Measurements from ENCODE around the gene SIN3A. TPM values are rescaled to one million over a fixed set of nuclear protein-coding genes. Genes with fewer than 3 reads are reported as not detected.
A peak's percentile ranks its signal among the peaks of the same experiment; 100 is the strongest.

SIN3A gene
- total RNA-seq, 1 experiment from 2014 or later: 91.8 TPM

DNA sequence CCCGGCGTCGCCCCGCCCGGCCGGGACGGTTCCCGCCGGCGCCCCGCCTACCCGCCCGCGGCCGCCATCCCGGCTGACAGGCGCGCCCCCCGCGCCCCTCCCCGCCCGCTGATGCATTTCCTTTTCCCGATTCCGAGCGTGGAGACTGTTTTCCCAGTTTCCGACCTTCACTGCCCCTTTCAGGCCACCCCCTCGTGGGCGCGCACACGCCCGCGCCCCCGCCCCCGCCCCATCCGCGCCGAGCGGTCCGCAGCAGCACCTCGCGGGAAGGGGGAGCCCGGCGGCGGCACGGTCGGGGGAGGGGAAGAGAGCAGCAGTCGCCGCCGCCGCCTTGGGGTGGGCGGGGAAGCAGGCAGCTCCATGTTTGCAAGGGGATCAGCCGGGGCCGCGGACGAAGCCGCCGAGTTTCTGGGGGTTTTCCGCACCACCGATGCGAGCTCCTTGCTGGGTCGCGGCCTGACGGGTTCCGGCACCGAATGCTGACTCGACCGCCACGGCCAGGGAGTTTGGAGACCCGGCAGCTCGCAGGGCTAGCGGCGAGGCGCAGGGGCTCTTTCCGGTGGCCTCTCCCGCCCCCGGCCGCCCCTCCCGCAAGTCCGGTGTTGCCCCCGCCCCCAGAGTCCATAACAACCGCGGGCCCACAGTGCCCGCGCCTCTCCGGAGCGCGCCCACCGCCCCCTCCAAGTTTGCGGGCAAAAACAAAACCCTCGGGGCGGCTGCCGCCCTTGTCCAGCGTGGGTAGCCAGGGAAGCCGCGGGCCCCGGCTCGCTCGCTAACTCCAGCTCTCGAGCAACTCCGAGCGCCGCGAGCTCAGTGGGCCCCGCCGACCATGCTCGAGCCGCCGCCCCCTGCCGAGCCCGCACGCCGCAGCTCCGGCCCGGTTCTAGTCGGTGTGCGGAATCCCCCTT lies 3.2 kb upstream of the SIN3A start:
- Histone ChIP-seq H3K9me3 (ENCODE audit: insufficient read depth, low read depth) (no peaks in the 10 kb centered on the region), H3K4me1 (replicated peaks; ENCODE audit: insufficient read depth) (peaks cover 13% of the 10 kb centered on the region), H2AFZ (peak overlapping the region; percentile 91), H3K79me2 (ENCODE audit: low read depth) (peaks cover 18% of the 10 kb centered on the region), H4K20me1 (ENCODE audit: insufficient read depth) (peaks cover 9% of the 10 kb centered on the region), H3F3A (ENCODE audit: insufficient read depth, low read depth) (peaks cover 44% of the 10 kb centered on the region), H3K9me2 (ENCODE audit: insufficient read depth) (no peaks in the 10 kb centered on the region), H3K27ac (peak overlapping the region; percentile 45), H3K4me2 (peak overlapping the region; percentile 95), H3K36me3 (ENCODE audit: low read depth) (no peaks in the 10 kb centered on the region), H3K27me3 (ENCODE audit: insufficient read depth, low read depth) (no peaks in the 10 kb centered on the region), H3K4me3 (peak overlapping the region; percentile 82)
- POLR2A ChIA-PET (ENCODE audit: unreplicated experiment): interaction anchor here (0.6 to 1.4 kb wide), 9 partner anchors 38 to 388 kb away, joined by 3 to 13 read pairs (median 6); partner anchors contain the start of genes IMP3, MAN2C1 and SNUPN
- BruUV-seq (replicated peaks): no TSS peak
- CTCF ChIA-PET: interaction anchor here (0.6 to 1.2 kb wide), 2 partner anchors 87 to 181 kb away, joined by 3 to 6 read pairs; partner anchors contain the start of gene MAN2C1
- intact Hi-C loops (cut with micrococcal nuclease; ENCODE audit: unreplicated experiment): loop anchor here (2.0 to 5.0 kb wide), 3 partner anchors 87 to 213 kb away; partner anchors contain the start of genes IMP3 and MAN2C1
- TF ChIP-seq EZH2 (IDR thresholded peaks at IDR 0.05; ENCODE audit: low read depth): no peak
- TF ChIP-seq, protein P1, sequence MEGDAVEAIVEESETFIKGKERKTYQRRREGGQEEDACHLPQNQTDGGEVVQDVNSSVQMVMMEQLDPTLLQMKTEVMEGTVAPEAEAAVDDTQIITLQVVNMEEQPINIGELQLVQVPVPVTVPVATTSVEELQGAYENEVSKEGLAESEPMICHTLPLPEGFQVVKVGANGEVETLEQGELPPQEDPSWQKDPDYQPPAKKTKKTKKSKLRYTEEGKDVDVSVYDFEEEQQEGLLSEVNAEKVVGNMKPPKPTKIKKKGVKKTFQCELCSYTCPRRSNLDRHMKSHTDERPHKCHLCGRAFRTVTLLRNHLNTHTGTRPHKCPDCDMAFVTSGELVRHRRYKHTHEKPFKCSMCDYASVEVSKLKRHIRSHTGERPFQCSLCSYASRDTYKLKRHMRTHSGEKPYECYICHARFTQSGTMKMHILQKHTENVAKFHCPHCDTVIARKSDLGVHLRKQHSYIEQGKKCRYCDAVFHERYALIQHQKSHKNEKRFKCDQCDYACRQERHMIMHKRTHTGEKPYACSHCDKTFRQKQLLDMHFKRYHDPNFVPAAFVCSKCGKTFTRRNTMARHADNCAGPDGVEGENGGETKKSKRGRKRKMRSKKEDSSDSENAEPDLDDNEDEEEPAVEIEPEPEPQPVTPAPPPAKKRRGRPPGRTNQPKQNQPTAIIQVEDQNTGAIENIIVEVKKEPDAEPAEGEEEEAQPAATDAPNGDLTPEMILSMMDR (conservative IDR thresholded peaks at IDR 0.05): no peak
- DNase-seq: no peak

DNA sequence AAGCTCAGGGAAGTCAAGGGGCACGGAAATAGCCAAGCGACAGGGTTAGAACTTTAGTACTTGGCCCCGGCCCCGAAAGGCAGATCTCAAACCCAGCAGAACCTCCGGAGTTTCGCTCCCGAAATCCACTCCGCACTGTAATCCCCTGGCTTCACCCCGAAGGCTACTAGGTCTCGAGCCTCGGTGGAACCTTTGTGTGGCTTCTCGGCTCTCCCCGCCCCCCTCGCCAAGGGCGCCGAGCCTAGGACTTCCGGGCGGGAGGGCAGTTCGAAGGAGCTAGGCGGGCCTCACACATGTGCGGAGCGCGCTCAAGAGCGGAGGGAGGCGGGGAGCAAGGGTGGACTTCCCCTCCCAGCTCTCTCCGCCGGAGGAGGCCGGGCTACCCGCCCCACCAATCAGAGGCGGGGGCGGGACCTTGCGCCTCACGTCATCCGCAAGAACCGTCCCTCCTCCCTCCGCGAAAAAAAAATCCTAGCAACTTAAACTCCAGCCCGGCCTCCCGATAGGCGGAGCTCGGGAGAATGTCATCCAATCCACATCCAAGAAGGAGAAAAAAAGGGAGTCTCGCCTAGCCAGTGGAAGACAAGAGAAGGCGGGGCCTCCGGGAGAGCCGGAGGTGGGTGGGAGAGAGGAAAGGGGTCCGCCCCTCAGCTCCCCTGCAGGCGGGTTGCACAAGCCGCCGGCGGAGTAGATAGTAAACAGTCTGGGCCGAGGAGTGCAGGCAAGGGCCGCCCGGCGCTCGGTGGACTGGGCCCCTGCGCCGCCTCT lies 2.4 kb upstream of the SIN3A start:
- BruUV-seq (replicated peaks): no TSS peak

More for the DNA sequence above, 2.4 kb upstream of the SIN3A start:
- no peaks in the 10 kb centered on the region for H3K36me3 ChIP-seq (ENCODE audit: low read depth)
- intact Hi-C loops (cut with micrococcal nuclease; ENCODE audit: unreplicated experiment): loop anchor here (2.0 to 5.0 kb wide), 3 partner anchors 87 to 213 kb away; partner anchors contain the start of genes IMP3 and MAN2C1
- H4K20me1 ChIP-seq (ENCODE audit: insufficient read depth): peaks cover 17% of the 10 kb centered on the region
- H3K79me2 ChIP-seq (ENCODE audit: low read depth): peaks cover 26% of the 10 kb centered on the region
- peak overlapping the region; percentile 95 for H3K4me2 ChIP-seq
- no peak for TF ChIP-seq EZH2 (IDR thresholded peaks at IDR 0.05; ENCODE audit: low read depth)
- TF ChIP-seq, protein P1 (conservative IDR thresholded peaks at IDR 0.05): no peak
- no peaks in the 10 kb centered on the region for H3K9me2 ChIP-seq (ENCODE audit: insufficient read depth)
- H3F3A ChIP-seq (ENCODE audit: insufficient read depth, low read depth): peaks cover 53% of the 10 kb centered on the region
- CTCF ChIA-PET: interaction anchor here (0.6 to 1.2 kb wide), 3 partner anchors 86 to 193 kb away, joined by 3 to 6 read pairs (median 4); partner anchors contain the start of gene MAN2C1
- peak overlapping the region; percentile 84 for H3K27ac ChIP-seq
- no peaks in the 10 kb centered on the region for H3K9me3 ChIP-seq (ENCODE audit: insufficient read depth, low read depth)
- no peaks in the 10 kb centered on the region for H3K27me3 ChIP-seq (ENCODE audit: insufficient read depth, low read depth)
- peak overlapping the region; percentile 76 for H2AFZ ChIP-seq
- H3K4me1 ChIP-seq (replicated peaks; ENCODE audit: insufficient read depth): peaks cover 21% of the 10 kb centered on the region
- peak; percentile 98 for DNase-seq
- POLR2A ChIA-PET (ENCODE audit: unreplicated experiment): interaction anchor here (0.6 to 1.4 kb wide), 9 partner anchors 83 to 354 kb away, joined by 3 to 6 read pairs (median 4); partner anchors contain the start of genes IMP3, MAN2C1 and SNUPN
- peak overlapping the region; percentile 82 for H3K4me3 ChIP-seq

Measured in PC-9 (cell line).